Measurements from ENCODE around the gene HEY2. TPM values are rescaled to one million over a fixed set of nuclear protein-coding genes. Genes with fewer than 3 reads are reported as not detected.
A peak's percentile ranks its signal among the peaks of the same experiment; 100 is the strongest.

HEY2 gene
- total RNA-seq, 1 experiment from 2014 or later: 6.6 TPM

DNA sequence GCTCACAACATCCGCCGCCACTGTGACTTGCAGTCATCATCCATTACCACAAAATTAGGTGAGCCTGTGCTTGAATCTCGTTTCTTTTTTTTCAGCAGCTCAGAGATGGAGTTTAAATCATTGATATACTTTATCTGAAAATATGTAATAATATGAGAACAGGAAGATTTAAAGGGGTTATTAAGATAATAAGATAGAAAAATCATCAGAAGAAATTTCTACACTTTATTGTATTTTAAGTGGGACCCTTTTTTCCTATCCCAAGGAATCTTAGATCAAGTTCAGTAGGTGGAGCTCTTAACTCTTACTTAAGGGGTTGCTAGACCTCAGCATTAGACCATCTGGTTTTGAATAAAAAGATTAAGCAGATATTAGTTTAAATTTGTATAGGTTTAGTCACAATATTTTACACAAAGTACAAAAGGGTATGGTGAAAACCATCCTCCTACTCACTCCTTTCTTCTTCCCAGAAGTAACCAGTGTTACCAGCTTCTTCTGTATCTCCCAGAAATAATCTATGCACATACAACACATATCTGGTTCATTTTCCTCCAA is 32.0 kb downstream of the HEY2 start:
- peak overlapping the region; percentile 96 for H3T11ph ChIP-seq (ENCODE audit: low read length)
- no peak for TF ChIP-seq CTCF (conservative IDR thresholded peaks at IDR 0.05)
- no peaks in the 10 kb centered on the region for H3K4me1 ChIP-seq (ENCODE audit: insufficient read depth, low read length)
- no peaks in the 10 kb centered on the region for H3K79me2 ChIP-seq (ENCODE audit: insufficient read depth, low read length)
- no peak overlapping the region for H3K18ac ChIP-seq (ENCODE audit: insufficient read length, low read depth, low read length)
- H3K79me1 ChIP-seq (ENCODE audit: insufficient read depth, low read depth, low read length, poor library complexity, severe bottlenecking): no peaks in the 10 kb centered on the region
- peaks cover 0 to 3% of the 10 kb centered on the region in 2 experiments; a peak in 1 of 5 replicates for H3K9me3 Mint-ChIP-seq
- H2BK20ac ChIP-seq (ENCODE audit: low read depth, low read length, poor library complexity, severe bottlenecking): no peak overlapping the region
- H3K4me3 Mint-ChIP-seq: no peak overlapping the region
- H4K8ac ChIP-seq (replicated peaks; ENCODE audit: insufficient read length, low read depth, low read length): no peak overlapping the region
- no peak overlapping the region for H2BK120ac ChIP-seq (ENCODE audit: low read depth, low read length, poor library complexity, severe bottlenecking)
- H2BK15ac ChIP-seq (ENCODE audit: low read depth, low read length): no peak overlapping the region
- no peaks in the 10 kb centered on the region for H3K36me3 Mint-ChIP-seq (ENCODE audit: insufficient read depth in 1 of 3, low read depth in 3 of 3)
- WGBS (ENCODE audit: extremely low coverage, insufficient read length, low lambda C conversion rate): no CpG with 5 or more reads among the region's 3 CpGs
- no peak overlapping the region for H3K56ac ChIP-seq (ENCODE audit: insufficient read length, low read depth, low read length)
- H4K20me1 ChIP-seq (ENCODE audit: control insufficient read depth, insufficient read depth, insufficient read length): no peaks in the 10 kb centered on the region
- H3K4me2 ChIP-seq (ENCODE audit: insufficient read depth, insufficient read length, low read length): peak overlapping the region; percentile 93
- no peak overlapping the region for H2BK12ac ChIP-seq (ENCODE audit: insufficient read length, low read depth, low read length)
- no peak overlapping the region for H3K27ac Mint-ChIP-seq
- H2BK5ac ChIP-seq (ENCODE audit: insufficient read length, low read length): no peak overlapping the region
- H3K27me3 Mint-ChIP-seq (ENCODE audit: low read depth): peaks cover 5% of the 10 kb centered on the region
- DNase-seq: no peak
- H3K14ac ChIP-seq (ENCODE audit: insufficient read depth, low read length): peak overlapping the region; percentile 84; the same call in 1 of the 2 replicates
- H4K5ac ChIP-seq (ENCODE audit: insufficient read length, low read depth, low read length): no peak overlapping the region
- H2AK5ac ChIP-seq (ENCODE audit: insufficient read length, low read length): no peak overlapping the region
- no peak overlapping the region for H3K4ac ChIP-seq (ENCODE audit: low read depth, low read length)
- H3K27me3 ChIP-seq (ENCODE audit: insufficient read depth, low read length): no peaks in the 10 kb centered on the region
- H3K27ac ChIP-seq (ENCODE audit: insufficient read length, low read depth, low read length): peak overlapping the region; percentile 8
- peak overlapping the region; percentile 92 for H3K9ac ChIP-seq (ENCODE audit: extremely low read depth, insufficient read length, low read length)
- H4K91ac ChIP-seq (ENCODE audit: insufficient read length, low read depth, low read length): no peak overlapping the region
- H3K23ac ChIP-seq (ENCODE audit: insufficient read length, low read depth, low read length): no peak overlapping the region
- peaks cover 5% of the 10 kb centered on the region for H3K23me2 ChIP-seq (ENCODE audit: insufficient read length, low read depth, low read length, poor library complexity, severe bottlenecking)
- H2AFZ ChIP-seq (ENCODE audit: low read length): peak overlapping the region; percentile 86
- no peaks in the 10 kb centered on the region for H3K9me3 ChIP-seq (ENCODE audit: control insufficient read depth, low read depth, low read length)
- peaks cover 5 to 6% of the 10 kb centered on the region in 2 experiments; a peak in 3 of 4 replicates for H3K4me1 Mint-ChIP-seq

Data from H9 (cell line).